ENCODE results near the gene LACRT. TPM values are rescaled to one million over a fixed set of nuclear protein-coding genes. Genes with fewer than 3 reads are reported as not detected.
"Not testable (repeated sequence)": the region's sequence is repeated elsewhere in the genome, so short reads cannot be mapped to it uniquely, and the experiment has no call there.

The LACRT gene
- total RNA-seq, 2 donors from 2014 or later, result not detected

DNA sequence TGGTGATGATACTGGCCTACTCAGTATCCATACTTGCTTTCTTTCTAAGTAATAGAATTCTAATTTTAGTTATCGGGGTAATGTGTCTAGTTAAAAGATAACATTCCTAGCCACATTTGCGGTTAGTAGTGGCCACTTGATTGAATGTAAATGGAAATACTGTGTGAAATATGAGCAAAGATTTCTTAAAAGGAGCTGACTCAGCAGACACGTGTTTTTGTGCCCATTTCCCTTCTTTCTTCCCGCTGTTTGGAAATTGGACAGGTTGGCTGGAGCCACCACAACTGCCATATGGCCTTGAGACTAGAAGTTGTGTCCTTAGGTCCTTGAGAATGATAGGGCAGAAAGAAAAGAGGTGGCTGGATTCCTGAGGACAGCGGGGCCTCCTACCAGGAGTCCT is 33.2 kb upstream of the LACRT start:
- TF ChIP-seq, protein P1, sequence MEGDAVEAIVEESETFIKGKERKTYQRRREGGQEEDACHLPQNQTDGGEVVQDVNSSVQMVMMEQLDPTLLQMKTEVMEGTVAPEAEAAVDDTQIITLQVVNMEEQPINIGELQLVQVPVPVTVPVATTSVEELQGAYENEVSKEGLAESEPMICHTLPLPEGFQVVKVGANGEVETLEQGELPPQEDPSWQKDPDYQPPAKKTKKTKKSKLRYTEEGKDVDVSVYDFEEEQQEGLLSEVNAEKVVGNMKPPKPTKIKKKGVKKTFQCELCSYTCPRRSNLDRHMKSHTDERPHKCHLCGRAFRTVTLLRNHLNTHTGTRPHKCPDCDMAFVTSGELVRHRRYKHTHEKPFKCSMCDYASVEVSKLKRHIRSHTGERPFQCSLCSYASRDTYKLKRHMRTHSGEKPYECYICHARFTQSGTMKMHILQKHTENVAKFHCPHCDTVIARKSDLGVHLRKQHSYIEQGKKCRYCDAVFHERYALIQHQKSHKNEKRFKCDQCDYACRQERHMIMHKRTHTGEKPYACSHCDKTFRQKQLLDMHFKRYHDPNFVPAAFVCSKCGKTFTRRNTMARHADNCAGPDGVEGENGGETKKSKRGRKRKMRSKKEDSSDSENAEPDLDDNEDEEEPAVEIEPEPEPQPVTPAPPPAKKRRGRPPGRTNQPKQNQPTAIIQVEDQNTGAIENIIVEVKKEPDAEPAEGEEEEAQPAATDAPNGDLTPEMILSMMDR (IDR thresholded peaks at IDR 0.05), result no peak
- Histone ChIP-seq H3K27me3 (no peaks in the 10 kb centered on the region), H3K4me1 (no peaks in the 10 kb centered on the region), H3K9ac (ENCODE audit: low read depth in 2 of 2, low read length in 2 of 2) (no peak overlapping the region), H3K4me3 (no peak overlapping the region), H3K36me3 (no peaks in the 10 kb centered on the region), H3K27ac (no peak overlapping the region), H3K9me3 (no peaks in the 10 kb centered on the region)
- intact Hi-C loops (cut with DNase I), result no loop called here
- DNase-seq, result no peak

DNA sequence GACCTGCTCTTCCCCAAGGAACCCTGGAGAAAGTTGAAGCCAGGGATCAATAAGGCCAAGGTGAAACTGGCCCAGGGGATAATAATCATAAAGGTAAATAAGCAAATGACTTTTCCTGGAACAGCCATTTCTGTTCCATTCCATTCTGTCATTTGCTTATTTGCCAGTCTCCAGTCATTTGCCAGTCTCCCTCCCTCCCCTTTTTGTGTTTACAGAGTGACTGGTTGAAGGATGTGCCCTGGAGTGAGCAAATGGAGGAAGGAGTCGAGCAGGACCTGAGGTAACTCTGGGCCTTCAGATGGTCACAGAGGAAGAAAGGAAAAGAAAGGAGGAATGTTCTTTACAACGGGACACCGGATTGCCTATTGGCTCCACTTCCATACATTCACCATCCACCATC is 31.3 kb upstream of the LACRT start:
- no peak overlapping the region for H3K9ac ChIP-seq (ENCODE audit: low read depth in 2 of 2, low read length in 2 of 2)

DNA sequence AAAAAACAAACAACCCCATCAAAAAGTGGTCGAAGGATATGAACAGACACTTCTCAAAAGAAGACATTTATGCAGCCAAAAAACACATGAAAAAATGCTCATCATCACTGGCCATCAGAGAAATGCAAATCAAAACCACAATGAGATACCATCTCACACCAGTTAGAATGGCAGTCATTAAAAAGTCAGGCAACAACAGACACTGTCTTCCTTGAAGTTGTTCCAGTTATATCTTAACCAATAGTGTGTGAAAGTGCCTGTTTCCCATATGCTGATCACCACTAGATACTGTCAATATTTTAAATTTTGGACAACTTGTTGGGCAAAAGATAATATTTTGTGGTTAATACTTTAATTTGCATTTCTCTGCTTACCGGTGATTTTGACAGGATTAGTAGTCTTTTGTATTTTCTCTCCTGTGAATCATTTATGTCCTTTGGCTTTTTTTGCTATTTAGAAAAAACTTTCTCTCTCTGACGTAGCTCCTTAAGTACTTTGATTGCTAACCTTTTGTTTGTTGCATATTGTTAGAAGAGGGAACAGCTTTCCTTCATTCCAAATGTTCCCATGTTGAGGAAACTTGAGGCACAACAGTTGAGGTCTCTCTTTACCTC is 30.4 kb upstream of the LACRT start:
- DNase-seq; H3K9me3 ChIP-seq; H3K27ac ChIP-seq; H3K27me3 ChIP-seq; H3K36me3 ChIP-seq; H3K9ac ChIP-seq (ENCODE audit: low read depth in 2 of 2, low read length in 2 of 2); H3K4me3 ChIP-seq; intact Hi-C loops (cut with DNase I); H3K4me1 ChIP-seq: not testable (repeated sequence)

More for the DNA sequence above, 31.3 kb upstream of the LACRT start:
- Histone ChIP-seq H3K9me3 (no peaks in the 10 kb centered on the region), H3K36me3 (no peaks in the 10 kb centered on the region), H3K27me3 (no peaks in the 10 kb centered on the region), H3K4me1 (no peaks in the 10 kb centered on the region), H3K27ac (no peak overlapping the region), H3K4me3 (no peak overlapping the region)
- DNase-seq, result no peak
- TF ChIP-seq, protein P1 (IDR thresholded peaks at IDR 0.05), result no peak
- intact Hi-C loops (cut with DNase I), result no loop called here

DNA sequence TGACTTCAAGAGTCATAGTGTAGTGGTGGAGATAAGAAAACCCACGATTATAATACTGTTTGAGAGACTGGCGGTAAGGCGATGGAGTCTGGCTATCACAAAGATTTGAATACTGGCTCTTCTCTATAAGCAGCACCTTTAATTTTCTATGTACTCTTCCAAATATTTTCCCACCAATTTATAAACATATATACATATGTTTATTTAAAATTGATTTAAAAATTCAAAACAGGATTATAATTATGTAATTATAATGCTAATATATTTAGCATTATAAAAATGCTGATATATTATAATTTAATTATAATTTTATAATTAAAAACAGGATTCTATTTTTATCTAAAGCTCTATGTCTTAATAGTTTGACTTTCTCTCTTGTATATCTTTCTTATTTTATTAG is 28.9 kb upstream of the LACRT start:
- DNase-seq, result no peak
- Histone ChIP-seq H3K36me3 (no peaks in the 10 kb centered on the region), H3K27ac (no peak overlapping the region), H3K27me3 (no peaks in the 10 kb centered on the region), H3K9ac (ENCODE audit: low read depth in 2 of 2, low read length in 2 of 2) (no peak overlapping the region), H3K9me3 (no peaks in the 10 kb centered on the region), H3K4me1 (no peaks in the 10 kb centered on the region), H3K4me3 (no peak overlapping the region)
- TF ChIP-seq, protein P1 (IDR thresholded peaks at IDR 0.05), result no peak
- intact Hi-C loops (cut with DNase I), result no loop called here

DNA sequence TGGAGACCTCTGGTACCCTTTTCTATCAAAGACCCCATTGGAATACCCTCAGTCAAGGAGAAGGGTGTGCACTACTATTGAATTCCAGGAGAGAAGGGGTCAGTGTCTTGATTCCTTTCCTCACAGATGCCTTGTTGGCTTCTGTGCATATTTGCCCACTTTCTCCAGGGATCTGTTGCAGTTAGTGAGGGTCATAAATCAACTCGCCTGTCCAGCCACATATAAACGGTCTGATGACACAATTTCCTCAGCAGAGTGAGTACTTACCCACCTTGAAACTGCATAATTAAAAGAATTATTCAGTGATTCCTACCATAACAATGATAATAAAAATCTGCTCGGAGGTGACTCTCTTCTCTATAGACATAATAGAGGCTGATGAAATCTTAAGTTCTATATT is 27.3 kb upstream of the LACRT start:
- no peak overlapping the region for H3K27ac ChIP-seq
- intact Hi-C loops (cut with DNase I), result no loop called here
- TF ChIP-seq, protein P1 (IDR thresholded peaks at IDR 0.05), result no peak
- no peaks in the 10 kb centered on the region for H3K9me3 ChIP-seq
- no peaks in the 10 kb centered on the region for H3K27me3 ChIP-seq
- no peak overlapping the region for H3K4me3 ChIP-seq
- H3K36me3 ChIP-seq, result no peaks in the 10 kb centered on the region
- no peaks in the 10 kb centered on the region for H3K4me1 ChIP-seq
- DNase-seq, result no peak
- no peak overlapping the region for H3K9ac ChIP-seq (ENCODE audit: low read depth in 2 of 2, low read length in 2 of 2)

DNA sequence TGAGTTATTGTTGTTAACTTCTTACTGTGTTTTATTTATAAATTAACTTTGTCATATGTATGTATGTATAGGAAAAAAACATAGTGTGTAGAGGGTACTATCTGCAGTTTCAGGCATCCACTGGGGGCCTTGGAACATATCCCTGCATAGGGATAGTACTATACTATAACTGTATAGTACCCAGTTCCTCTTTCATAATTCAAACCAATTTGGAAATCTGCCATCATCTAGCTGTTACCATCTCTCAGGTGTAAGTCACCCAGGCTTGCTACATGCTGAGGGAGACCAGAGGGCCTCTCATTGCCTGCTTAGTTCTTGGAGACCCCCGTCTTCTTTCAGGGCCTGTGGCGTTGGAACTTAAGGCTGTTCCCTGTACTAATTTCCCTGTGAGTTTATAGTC is 26.4 kb upstream of the LACRT start:
- H3K27me3 ChIP-seq, result no peaks in the 10 kb centered on the region
- H3K36me3 ChIP-seq, result no peaks in the 10 kb centered on the region
- no peak overlapping the region for H3K4me3 ChIP-seq
- intact Hi-C loops (cut with DNase I), result no loop called here
- H3K9me3 ChIP-seq, result no peaks in the 10 kb centered on the region
- H3K9ac ChIP-seq (ENCODE audit: low read depth in 2 of 2, low read length in 2 of 2), result no peak overlapping the region
- H3K27ac ChIP-seq, result no peak overlapping the region
- no peaks in the 10 kb centered on the region for H3K4me1 ChIP-seq
- DNase-seq, result no peak
- TF ChIP-seq, protein P1 (IDR thresholded peaks at IDR 0.05), result no peak
